ENCODE measurements around the gene KCP. TPM values are rescaled to one million over a fixed set of nuclear protein-coding genes. Genes with fewer than 3 reads are reported as not detected.

The KCP gene
- total and polyA plus RNA-seq, 2 experiments from 2014 or later, result 0.76 to 1.1 TPM

DNA sequence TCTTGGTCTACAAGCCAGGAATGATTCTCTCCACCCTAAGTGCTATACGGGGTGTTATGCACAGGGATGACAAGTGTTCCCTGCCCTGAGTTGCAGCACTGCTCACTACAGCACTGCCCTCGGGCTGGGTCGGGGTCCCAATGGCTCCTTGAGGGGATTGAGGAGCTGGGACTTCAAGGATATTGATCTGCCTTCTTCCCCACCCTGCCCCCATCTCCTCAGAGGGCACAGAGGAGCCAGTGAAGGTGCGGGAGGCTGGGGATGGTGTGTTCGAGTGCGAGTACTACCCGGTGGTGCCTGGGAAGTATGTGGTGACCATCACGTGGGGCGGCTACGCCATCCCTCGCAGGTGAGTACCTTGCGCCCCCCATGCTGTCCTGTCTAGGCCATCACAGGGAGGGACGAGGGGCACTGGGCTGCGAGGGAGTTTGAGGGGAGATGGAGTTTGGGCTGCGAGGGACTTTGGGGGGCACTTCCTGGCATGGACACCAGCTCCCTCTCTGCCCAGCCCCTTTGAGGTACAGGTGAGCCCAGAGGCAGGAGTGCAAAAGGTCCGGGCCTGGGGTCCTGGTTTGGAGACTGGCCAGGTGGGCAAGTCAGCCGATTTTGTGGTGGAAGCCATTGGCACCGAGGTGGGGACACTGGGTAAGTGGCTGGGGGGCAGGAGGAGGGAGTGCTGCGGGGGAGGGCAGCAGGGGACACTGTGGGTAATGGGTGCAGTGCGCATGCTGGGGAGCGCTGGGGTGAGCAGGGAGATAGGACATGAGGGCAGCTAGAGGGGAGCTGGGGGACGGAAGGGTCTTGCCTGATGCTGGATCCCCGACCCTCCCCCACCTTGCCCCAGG is 70.0 kb downstream of the KCP start:
- Histone ChIP-seq H3K4me2 (no peak overlapping the region), H3K79me2 (replicated peaks; ENCODE audit: insufficient read depth) (no peaks in the 10 kb centered on the region), H3K4me3 (no peak overlapping the region), H2AFZ (no peak overlapping the region), H4K20me1 (replicated peaks; ENCODE audit: insufficient read depth) (no peaks in the 10 kb centered on the region), H3F3A (replicated peaks; ENCODE audit: low read depth) (no peaks in the 10 kb centered on the region), H3K27me3 (ENCODE audit: insufficient read depth) (no peaks in the 10 kb centered on the region), H3K4me1 (ENCODE audit: insufficient read depth) (peaks cover 3% of the 10 kb centered on the region; the same call in 1 of the 2 replicates), H3K9me2 (ENCODE audit: insufficient read depth) (no peaks in the 10 kb centered on the region), H3K27ac (ENCODE audit: low read depth) (no peak overlapping the region), H3K36me3 (ENCODE audit: insufficient read depth) (no peaks in the 10 kb centered on the region)
- TF ChIP-seq CREB1 (CRISPR knock-in tag; IDR thresholded peaks at IDR 0.05; ENCODE audit: low read depth), result no peak
- TF ChIP-seq, protein P1, sequence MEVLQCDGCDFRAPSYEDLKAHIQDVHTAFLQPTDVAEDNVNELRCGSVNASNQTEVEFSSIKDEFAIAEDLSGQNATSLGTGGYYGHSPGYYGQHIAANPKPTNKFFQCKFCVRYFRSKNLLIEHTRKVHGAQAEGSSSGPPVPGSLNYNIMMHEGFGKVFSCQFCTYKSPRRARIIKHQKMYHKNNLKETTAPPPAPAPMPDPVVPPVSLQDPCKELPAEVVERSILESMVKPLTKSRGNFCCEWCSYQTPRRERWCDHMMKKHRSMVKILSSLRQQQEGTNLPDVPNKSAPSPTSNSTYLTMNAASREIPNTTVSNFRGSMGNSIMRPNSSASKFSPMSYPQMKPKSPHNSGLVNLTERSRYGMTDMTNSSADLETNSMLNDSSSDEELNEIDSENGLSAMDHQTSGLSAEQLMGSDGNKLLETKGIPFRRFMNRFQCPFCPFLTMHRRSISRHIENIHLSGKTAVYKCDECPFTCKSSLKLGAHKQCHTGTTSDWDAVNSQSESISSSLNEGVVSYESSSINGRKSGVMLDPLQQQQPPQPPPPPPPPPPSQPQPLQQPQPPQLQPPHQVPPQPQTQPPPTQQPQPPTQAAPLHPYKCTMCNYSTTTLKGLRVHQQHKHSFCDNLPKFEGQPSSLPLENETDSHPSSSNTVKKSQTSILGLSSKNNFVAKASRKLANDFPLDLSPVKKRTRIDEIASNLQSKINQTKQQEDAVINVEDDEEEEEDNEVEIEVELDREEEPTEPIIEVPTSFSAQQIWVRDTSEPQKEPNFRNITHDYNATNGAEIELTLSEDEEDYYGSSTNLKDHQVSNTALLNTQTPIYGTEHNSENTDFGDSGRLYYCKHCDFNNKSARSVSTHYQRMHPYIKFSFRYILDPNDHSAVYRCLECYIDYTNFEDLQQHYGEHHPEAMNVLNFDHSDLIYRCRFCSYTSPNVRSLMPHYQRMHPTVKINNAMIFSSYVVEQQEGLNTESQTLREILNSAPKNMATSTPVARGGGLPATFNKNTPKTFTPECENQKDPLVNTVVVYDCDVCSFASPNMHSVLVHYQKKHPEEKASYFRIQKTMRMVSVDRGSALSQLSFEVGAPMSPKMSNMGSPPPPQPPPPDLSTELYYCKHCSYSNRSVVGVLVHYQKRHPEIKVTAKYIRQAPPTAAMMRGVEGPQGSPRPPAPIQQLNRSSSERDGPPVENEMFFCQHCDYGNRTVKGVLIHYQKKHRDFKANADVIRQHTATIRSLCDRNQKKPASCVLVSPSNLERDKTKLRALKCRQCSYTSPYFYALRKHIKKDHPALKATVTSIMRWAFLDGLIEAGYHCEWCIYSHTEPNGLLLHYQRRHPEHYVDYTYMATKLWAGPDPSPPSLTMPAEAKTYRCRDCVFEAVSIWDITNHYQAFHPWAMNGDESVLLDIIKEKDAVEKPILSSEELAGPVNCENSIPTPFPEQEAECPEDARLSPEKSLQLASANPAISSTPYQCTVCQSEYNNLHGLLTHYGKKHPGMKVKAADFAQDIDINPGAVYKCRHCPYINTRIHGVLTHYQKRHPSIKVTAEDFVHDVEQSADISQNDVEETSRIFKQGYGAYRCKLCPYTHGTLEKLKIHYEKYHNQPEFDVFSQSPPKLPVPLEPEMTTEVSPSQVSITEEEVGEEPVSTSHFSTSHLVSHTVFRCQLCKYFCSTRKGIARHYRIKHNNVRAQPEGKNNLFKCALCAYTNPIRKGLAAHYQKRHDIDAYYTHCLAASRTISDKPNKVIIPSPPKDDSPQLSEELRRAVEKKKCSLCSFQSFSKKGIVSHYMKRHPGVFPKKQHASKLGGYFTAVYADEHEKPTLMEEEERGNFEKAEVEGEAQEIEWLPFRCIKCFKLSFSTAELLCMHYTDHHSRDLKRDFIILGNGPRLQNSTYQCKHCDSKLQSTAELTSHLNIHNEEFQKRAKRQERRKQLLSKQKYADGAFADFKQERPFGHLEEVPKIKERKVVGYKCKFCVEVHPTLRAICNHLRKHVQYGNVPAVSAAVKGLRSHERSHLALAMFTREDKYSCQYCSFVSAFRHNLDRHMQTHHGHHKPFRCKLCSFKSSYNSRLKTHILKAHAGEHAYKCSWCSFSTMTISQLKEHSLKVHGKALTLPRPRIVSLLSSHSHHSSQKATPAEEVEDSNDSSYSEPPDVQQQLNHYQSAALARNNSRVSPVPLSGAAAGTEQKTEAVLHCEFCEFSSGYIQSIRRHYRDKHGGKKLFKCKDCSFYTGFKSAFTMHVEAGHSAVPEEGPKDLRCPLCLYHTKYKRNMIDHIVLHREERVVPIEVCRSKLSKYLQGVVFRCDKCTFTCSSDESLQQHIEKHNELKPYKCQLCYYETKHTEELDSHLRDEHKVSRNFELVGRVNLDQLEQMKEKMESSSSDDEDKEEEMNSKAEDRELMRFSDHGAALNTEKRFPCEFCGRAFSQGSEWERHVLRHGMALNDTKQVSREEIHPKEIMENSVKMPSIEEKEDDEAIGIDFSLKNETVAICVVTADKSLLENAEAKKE (CRISPR knock-in tag; IDR thresholded peaks at IDR 0.05), result no peak
- TF ChIP-seq STAT1 (IDR thresholded peaks at IDR 0.05; ENCODE audit: unreplicated experiment), result no peak
- TF ChIP-seq, protein P2, sequence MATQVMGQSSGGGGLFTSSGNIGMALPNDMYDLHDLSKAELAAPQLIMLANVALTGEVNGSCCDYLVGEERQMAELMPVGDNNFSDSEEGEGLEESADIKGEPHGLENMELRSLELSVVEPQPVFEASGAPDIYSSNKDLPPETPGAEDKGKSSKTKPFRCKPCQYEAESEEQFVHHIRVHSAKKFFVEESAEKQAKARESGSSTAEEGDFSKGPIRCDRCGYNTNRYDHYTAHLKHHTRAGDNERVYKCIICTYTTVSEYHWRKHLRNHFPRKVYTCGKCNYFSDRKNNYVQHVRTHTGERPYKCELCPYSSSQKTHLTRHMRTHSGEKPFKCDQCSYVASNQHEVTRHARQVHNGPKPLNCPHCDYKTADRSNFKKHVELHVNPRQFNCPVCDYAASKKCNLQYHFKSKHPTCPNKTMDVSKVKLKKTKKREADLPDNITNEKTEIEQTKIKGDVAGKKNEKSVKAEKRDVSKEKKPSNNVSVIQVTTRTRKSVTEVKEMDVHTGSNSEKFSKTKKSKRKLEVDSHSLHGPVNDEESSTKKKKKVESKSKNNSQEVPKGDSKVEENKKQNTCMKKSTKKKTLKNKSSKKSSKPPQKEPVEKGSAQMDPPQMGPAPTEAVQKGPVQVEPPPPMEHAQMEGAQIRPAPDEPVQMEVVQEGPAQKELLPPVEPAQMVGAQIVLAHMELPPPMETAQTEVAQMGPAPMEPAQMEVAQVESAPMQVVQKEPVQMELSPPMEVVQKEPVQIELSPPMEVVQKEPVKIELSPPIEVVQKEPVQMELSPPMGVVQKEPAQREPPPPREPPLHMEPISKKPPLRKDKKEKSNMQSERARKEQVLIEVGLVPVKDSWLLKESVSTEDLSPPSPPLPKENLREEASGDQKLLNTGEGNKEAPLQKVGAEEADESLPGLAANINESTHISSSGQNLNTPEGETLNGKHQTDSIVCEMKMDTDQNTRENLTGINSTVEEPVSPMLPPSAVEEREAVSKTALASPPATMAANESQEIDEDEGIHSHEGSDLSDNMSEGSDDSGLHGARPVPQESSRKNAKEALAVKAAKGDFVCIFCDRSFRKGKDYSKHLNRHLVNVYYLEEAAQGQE (IDR thresholded peaks at IDR 0.05; ENCODE audit: unreplicated experiment), result no peak
- TF ChIP-seq, protein P3, sequence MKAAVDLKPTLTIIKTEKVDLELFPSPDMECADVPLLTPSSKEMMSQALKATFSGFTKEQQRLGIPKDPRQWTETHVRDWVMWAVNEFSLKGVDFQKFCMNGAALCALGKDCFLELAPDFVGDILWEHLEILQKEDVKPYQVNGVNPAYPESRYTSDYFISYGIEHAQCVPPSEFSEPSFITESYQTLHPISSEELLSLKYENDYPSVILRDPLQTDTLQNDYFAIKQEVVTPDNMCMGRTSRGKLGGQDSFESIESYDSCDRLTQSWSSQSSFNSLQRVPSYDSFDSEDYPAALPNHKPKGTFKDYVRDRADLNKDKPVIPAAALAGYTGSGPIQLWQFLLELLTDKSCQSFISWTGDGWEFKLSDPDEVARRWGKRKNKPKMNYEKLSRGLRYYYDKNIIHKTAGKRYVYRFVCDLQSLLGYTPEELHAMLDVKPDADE (IDR thresholded peaks at IDR 0.05), result no peak
- no peak for TF ChIP-seq ZNF331 (CRISPR knock-in tag; IDR thresholded peaks at IDR 0.05; ENCODE audit: low read depth)
- Mint-ChIP-seq H3K27me3 (ENCODE audit: insufficient read depth, low read depth, poor library complexity) (peaks cover 10% of the 10 kb centered on the region), H3K9me3 (no peaks in the 10 kb centered on the region; the same call in 2 of the 3 replicates), H3K36me3 (ENCODE audit: low read depth) (no peaks in the 10 kb centered on the region; the same call in 2 of the 3 replicates), H3K4me3 (no peak overlapping the region), H3K27ac (no peak overlapping the region), H3K4me1 (peaks cover 6% of the 10 kb centered on the region)
- ATAC-seq, result no peak
- DNase-seq (ENCODE audit: low spot score), result no peak
